ENCODE results near the gene NPBWR2. TPM values are rescaled to one million over a fixed set of nuclear protein-coding genes. Genes with fewer than 3 reads are reported as not detected.

Gene NPBWR2
- not detected for polyA plus RNA-seq (ENCODE audit: insufficient read length)
- long read RNA-seq, donor 1: 0 reads
- long read RNA-seq, donor 2: 0 reads
- long read RNA-seq, donor 3: 0 reads
- long read RNA-seq, donor 4: 0 reads
- long read RNA-seq, donor 5: 0 reads
- long read RNA-seq, donor 6: 0 reads
- long read RNA-seq, donor 7: 0 reads
- long read RNA-seq, donor 8: 0 reads

- DNase-seq: no peak
Observed at GRCh38 chr20:64106981-64107735, at the start of gene NPBWR2. Gene NPBWR2, minus strand, starts transcription at chr20:64107565. Its CDS starts 734 bp downstream, at chr20:64106831.

- DNase-seq: no peak
Observed at GRCh38 chr20:64156136-64156885, 48.9 kb upstream of the NPBWR2 start.

GRCh38 chr20:64155258-64156135 lies 48.1 kb upstream of the NPBWR2 start:
- no peak for DNase-seq

GRCh38 chr20:64154590-64155257 lies 47.4 kb upstream of the NPBWR2 start:
- DNase-seq: no peak

- DNase-seq: no peak
Observed at GRCh38 chr20:64153861-64154589, 46.7 kb upstream of the NPBWR2 start.

- no peak for DNase-seq
Observed at GRCh38 chr20:64153410-64153809, 46.0 kb upstream of the NPBWR2 start.

- no peak for DNase-seq
Observed at GRCh38 chr20:64152906-64153305, 45.5 kb upstream of the NPBWR2 start.

GRCh38 chr20:64151633-64152530 lies 44.5 kb upstream of the NPBWR2 start:
- DNase-seq: no peak

- no peak for DNase-seq
Observed at GRCh38 chr20:64150756-64151632, 43.6 kb upstream of the NPBWR2 start.

GRCh38 chr20:64149809-64150560 lies 42.6 kb upstream of the NPBWR2 start:
- DNase-seq: no peak

- DNase-seq: no peak
Observed at GRCh38 chr20:64149141-64149540, 41.8 kb upstream of the NPBWR2 start.

- no peak for DNase-seq
Observed at GRCh38 chr20:64148581-64148980, 41.2 kb upstream of the NPBWR2 start.

GRCh38 chr20:64146936-64147477 lies 39.6 kb upstream of the NPBWR2 start:
- no peak for DNase-seq

GRCh38 chr20:64146301-64146935 lies 39.1 kb upstream of the NPBWR2 start:
- DNase-seq: no peak

- DNase-seq: no peak
Observed at GRCh38 chr20:64145458-64146300, 38.3 kb upstream of the NPBWR2 start.

All from left kidney (tissue), 8 donors.